DND-41 (cell line): ENCODE results near the gene TRIM24.

ENCODE experiments used
- ATAC-seq: fragments of 200-7000 bp; cut with Tn5 transposase; 3 replicates; pipeline ENCODE4 v1.9.1; 2021; ENCODE audit warnings: low read depth; ENCODE audit not compliant: insufficient read depth
- DNase-seq: peaks from one replicate; pipeline ENCODE4 v3.0.0-alpha.2; 2020
- H2AFZ ChIP-seq: 2 replicates; pipeline ENCODE4 v1.6.0; 2012; ENCODE audit warnings: low read depth, low read length
- H3K27ac ChIP-seq: 2 replicates; pipeline ENCODE4 v1.5.1; 2012; ENCODE audit warnings: low read length, inconsistent platforms
- H3K27me3 ChIP-seq: fragments of 200-600 bp; sonication (generic); 2 replicates; pipeline ENCODE4 v1.6.0; 2012; ENCODE audit warnings: low read length, mild to moderate bottlenecking, inconsistent platforms; ENCODE audit not compliant: insufficient read depth, poor library complexity
- H3K36me3 ChIP-seq: 2 replicates; pipeline ENCODE4 v1.5.1; 2012; ENCODE audit warnings: low read length, inconsistent platforms; ENCODE audit not compliant: insufficient read depth
- H3K4me1 ChIP-seq: 2 replicates; pipeline ENCODE4 v1.5.1; 2012; ENCODE audit warnings: mild to moderate bottlenecking, low read length; ENCODE audit not compliant: insufficient read depth
- H3K4me2 ChIP-seq: 2 replicates; pipeline ENCODE4 v1.6.0; 2012; ENCODE audit warnings: mild to moderate bottlenecking, moderate library complexity, low read length, inconsistent platforms; ENCODE audit not compliant: insufficient read depth
- H3K4me3 ChIP-seq, 2 experiments: fragments of 200-600 bp in 1 of 2; shearing (Covaris generic) in 1 of 2; 2 replicates each; pipeline ENCODE4 v1.5.1; 2012 to 2016; ENCODE audit warnings: inconsistent platforms in 2 of 2, low read length in 2 of 2, mild to moderate bottlenecking in 2 of 2, low read depth in 1 of 2, moderate library complexity in 1 of 2
- H3K79me2 ChIP-seq: 2 replicates; pipeline ENCODE4 v1.6.0; 2012; ENCODE audit warnings: low read length, inconsistent platforms; ENCODE audit not compliant: insufficient read depth
- H3K9ac ChIP-seq: 2 replicates; pipeline ENCODE4 v1.6.0; 2012; ENCODE audit warnings: low read depth, mild to moderate bottlenecking, inconsistent platforms, low read length, moderate library complexity
- H3K9me3 ChIP-seq: 2 replicates; pipeline ENCODE4 v1.5.1; 2012; ENCODE audit warnings: low read length, moderate library complexity, mild to moderate bottlenecking, inconsistent platforms; ENCODE audit not compliant: insufficient read depth, severe bottlenecking
- H4K20me1 ChIP-seq: 2 replicates; pipeline ENCODE4 v1.6.0; 2012; ENCODE audit warnings: low read length; ENCODE audit not compliant: insufficient read depth
- CTCF ChIP-seq: IDR thresholded peaks from 2 replicates; pipeline ENCODE4 v1.5.1; 2012; ENCODE audit warnings: borderline replicate concordance, low read length, moderate library complexity, mild to moderate bottlenecking; ENCODE audit not compliant: poor library complexity, severe bottlenecking; ENCODE audit errors: extremely low read depth
- EZH2 ChIP-seq: IDR thresholded peaks from 3 replicates; pipeline ENCODE4 v1.6.1; 2012; ENCODE audit warnings: borderline replicate concordance, low read depth, mild to moderate bottlenecking, moderate library complexity, low read length, inconsistent platforms; ENCODE audit not compliant: severe bottlenecking

Gene TRIM24

GRCh38 chr7:138431517-138431916, 28.5 kb upstream of the TRIM24 start:
- peaks cover 20% of the 10 kb centered on the region for H3K9me3 ChIP-seq
- H3K9ac ChIP-seq = no peak overlapping the region
- no peak overlapping the region for H3K4me2 ChIP-seq
- H3K79me2 ChIP-seq = no peaks in the 10 kb centered on the region
- no peak overlapping the region for H3K4me3 ChIP-seq
- TF ChIP-seq EZH2 (no peak), CTCF (no peak)
- no peaks in the 10 kb centered on the region for H4K20me1 ChIP-seq
- no peak overlapping the region for H2AFZ ChIP-seq
- H3K4me1 ChIP-seq = no peaks in the 10 kb centered on the region
- H3K36me3 ChIP-seq = no peaks in the 10 kb centered on the region
- no peak for DNase-seq
- ATAC-seq = no peak
- no peak overlapping the region for H3K27ac ChIP-seq
- no peaks in the 10 kb centered on the region for H3K27me3 ChIP-seq

- H4K20me1 ChIP-seq = no peaks in the 10 kb centered on the region
- no peaks in the 10 kb centered on the region for H3K79me2 ChIP-seq
- no peaks in the 10 kb centered on the region for H3K4me1 ChIP-seq
- H3K4me2 ChIP-seq = no peak overlapping the region
- H3K9me3 ChIP-seq = peaks cover 16% of the 10 kb centered on the region
- H3K36me3 ChIP-seq = no peaks in the 10 kb centered on the region
- H3K9ac ChIP-seq = no peak overlapping the region
- no peak overlapping the region for H3K27ac ChIP-seq
- ATAC-seq = no peak
- H3K4me3 ChIP-seq = no peak overlapping the region
- H3K27me3 ChIP-seq = no peaks in the 10 kb centered on the region
- no peak overlapping the region for H2AFZ ChIP-seq
- TF ChIP-seq EZH2 = no peak
- no peak for TF ChIP-seq CTCF
- DNase-seq = no peak
Measured at GRCh38 chr7:138433583-138434443, 26.2 kb upstream of the TRIM24 start.

- Histone ChIP-seq H3K4me1 (no peaks in the 10 kb centered on the region), H3K9me3 (peaks cover 9% of the 10 kb centered on the region), H3K9ac (no peak overlapping the region), H3K4me2 (no peak overlapping the region), H3K4me3 (no peak overlapping the region), H4K20me1 (no peaks in the 10 kb centered on the region), H3K27me3 (no peaks in the 10 kb centered on the region), H3K36me3 (no peaks in the 10 kb centered on the region), H2AFZ (no peak overlapping the region), H3K27ac (no peak overlapping the region), H3K79me2 (no peaks in the 10 kb centered on the region)
- ATAC-seq = no peak
- no peak for TF ChIP-seq EZH2
- no peak for TF ChIP-seq CTCF
- no peak for DNase-seq
Measured at GRCh38 chr7:138434597-138435019, 25.5 kb upstream of the TRIM24 start.
